ENCODE data around the gene PTPA. TPM values are rescaled to one million over a fixed set of nuclear protein-coding genes. Genes with fewer than 3 reads are reported as not detected.

The PTPA gene
- total and polyA plus RNA-seq, 11 donors, result 96.0 to 212 (median 172) TPM

GRCh38 chr9:129140397-129141065 lies 29.3 kb downstream of the PTPA start:
- 2 to 8% (median 4%) methylated on average over 4 to 8 of the region's 8 CpGs for WGBS, 4 donors
- Histone ChIP-seq H3K36me3 (peaks cover 0 to 42% (median 26%) of the 10 kb centered on the region in 9 donors), H3K4me3 (peak overlapping the region in 11 of 12 donors; percentile 29 to 69 (median 57)), H3K27me3 (no peaks in the 10 kb centered on the region), H3K27ac (peak overlapping the region; percentile 99 to 100 (median 100)), H3K4me1 (peaks cover 25 to 83% (median 77%) of the 10 kb centered on the region in 12 donors), H3K9me3 (no peaks in the 10 kb centered on the region)
- TF ChIP-seq POLR2A (IDR thresholded peaks at IDR 0.05), result no peak
- no peak for TF ChIP-seq CTCF (IDR thresholded peaks at IDR 0.05)
- DNase-seq (peak in 4 of 5 donors; percentile 59 to 67 (median 64)), ATAC-seq (peak; percentile 11 to 23 (median 12))
- intact Hi-C loops (cut with DNase I), result loop anchor here in 9 of 10 donors (1.0 to 5.0 kb wide), 11 partner anchors 34 to 357 kb away; partner anchors contain the start of gene IER5L (in 1 of the 9)

- intact Hi-C loops (cut with DNase I), result loop anchor here in 9 of 10 donors (2.0 to 5.0 kb wide), 10 partner anchors 33 to 356 kb away; partner anchors contain the start of gene IER5L (in 1 of the 9)
- no peaks in the 10 kb centered on the region for H3K27me3 ChIP-seq
- peak overlapping the region; percentile 1 to 69 (median 56) for H3K4me3 ChIP-seq
- peaks cover 0 to 36% (median 18%) of the 10 kb centered on the region in 9 donors for H3K36me3 ChIP-seq
- 2 to 9% (median 5%) methylated on average over 11 to 13 of the region's 13 CpGs for WGBS, 4 donors
- peak overlapping the region; percentile 99 to 100 (median 100) for H3K27ac ChIP-seq
- H3K4me1 ChIP-seq, result peaks cover 25 to 91% (median 85%) of the 10 kb centered on the region in 12 donors
- ATAC-seq (peak; percentile 4 to 30 (median 16)), DNase-seq (peak in 4 of 5 donors; percentile 60 to 92 (median 88))
- no peak for TF ChIP-seq CTCF (IDR thresholded peaks at IDR 0.05)
- peak in 1 of 2 donors; percentile 58 for TF ChIP-seq POLR2A (IDR thresholded peaks at IDR 0.05)
- H3K9me3 ChIP-seq, result no peaks in the 10 kb centered on the region
Observed at GRCh38 chr9:129141066-129142041, 30.1 kb downstream of the PTPA start.

- ATAC-seq, result no peak
- DNase-seq, result no peak
- Histone ChIP-seq H3K27ac (peak overlapping the region; percentile 99 to 100 (median 100)), H3K4me3 (peak overlapping the region in 10 of 12 donors; percentile 6 to 69 (median 58)), H3K27me3 (no peaks in the 10 kb centered on the region), H3K9me3 (no peaks in the 10 kb centered on the region), H3K4me1 (peaks cover 25 to 98% (median 94%) of the 10 kb centered on the region in 12 donors), H3K36me3 (peaks cover 0 to 30% (median 8%) of the 10 kb centered on the region in 9 donors)
- intact Hi-C loops (cut with DNase I), result loop anchor here in 4 of 10 donors (5.0 kb wide), 3 partner anchors 35 to 355 kb away; partner anchors contain the start of gene IER5L (in 1 of the 4)
- no peak for TF ChIP-seq POLR2A (IDR thresholded peaks at IDR 0.05)
- no peak for TF ChIP-seq CTCF (IDR thresholded peaks at IDR 0.05)
- 40 to 49% (median 42%) methylated on average over 15 of the region's 15 CpGs for WGBS, 4 donors
Observed at GRCh38 chr9:129142138-129142935, 31.1 kb downstream of the PTPA start.

Data from heart left ventricle (tissue), 16 donors.